ENCODE results near the gene TENT5A.
"Not testable (repeated sequence)": the region's sequence is repeated elsewhere in the genome, so short reads cannot be mapped to it uniquely, and the experiment has no call there.

TENT5A gene

DNA sequence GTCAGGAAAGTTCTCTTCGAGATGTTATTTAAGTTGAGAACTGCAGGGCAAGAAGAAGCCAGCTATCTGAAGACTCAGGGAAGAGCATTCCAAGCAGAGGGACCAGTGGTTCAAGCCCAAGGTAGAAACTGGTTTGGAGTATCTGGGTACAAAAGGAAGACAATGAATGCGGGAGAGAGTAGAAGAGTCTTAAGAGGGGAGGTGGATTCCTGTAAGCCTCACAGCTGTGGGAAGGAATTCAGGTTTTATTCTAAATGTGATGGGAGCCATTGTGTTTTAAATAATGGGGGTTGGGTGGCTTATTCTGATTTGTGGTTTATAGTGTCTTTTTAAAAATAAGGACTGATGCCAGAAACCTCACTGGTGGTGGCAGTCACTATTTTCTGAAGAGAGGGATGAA is 37.6 kb upstream of the TENT5A start:
- no peak for FAIRE-seq
- no peak for DNase-seq (ENCODE audit: insufficient read length, low spot score)
- TF ChIP-seq SPI1 (IDR thresholded peaks at IDR 0.05; ENCODE audit: low read depth, low read length) (no peak), POLR2AphosphoS5 (IDR thresholded peaks at IDR 0.05; ENCODE audit: low read depth, low read length) (no peak), TAF1 (IDR thresholded peaks at IDR 0.05; ENCODE audit: low read depth, low read length) (no peak), PAX5 (IDR thresholded peaks at IDR 0.05; ENCODE audit: insufficient read depth, low read length, severe bottlenecking) (no peak), POLR2A (IDR thresholded peaks at IDR 0.05; ENCODE audit: low read depth, low read length) (no peak), POU2F2 (IDR thresholded peaks at IDR 0.05; ENCODE audit: low read depth, low read length) (no peak)

DNA sequence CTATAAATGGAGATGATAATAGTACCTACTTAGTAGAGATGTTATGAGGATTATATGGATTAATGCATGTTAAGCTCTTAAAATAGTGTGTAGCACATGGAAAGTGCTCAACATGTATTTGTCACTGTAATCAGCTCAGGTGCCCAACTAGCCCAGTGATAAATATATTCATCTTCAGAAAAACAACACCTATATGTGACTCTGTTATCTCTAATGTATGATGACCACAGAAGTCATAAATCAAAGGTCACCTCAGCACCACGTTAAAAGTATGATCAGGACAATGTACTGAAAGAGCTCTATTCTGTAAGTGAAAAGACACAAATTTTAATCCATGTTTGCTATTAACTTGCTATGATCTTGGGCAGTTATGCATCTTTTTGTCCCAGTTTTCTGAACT is 36.8 kb upstream of the TENT5A start:
- FAIRE-seq (no peak), DNase-seq (ENCODE audit: insufficient read length, low spot score) (no peak)
- no peak for TF ChIP-seq POLR2A (IDR thresholded peaks at IDR 0.05; ENCODE audit: low read depth, low read length)
- no peak for TF ChIP-seq PAX5 (IDR thresholded peaks at IDR 0.05; ENCODE audit: insufficient read depth, low read length, severe bottlenecking)
- TF ChIP-seq TAF1 (IDR thresholded peaks at IDR 0.05; ENCODE audit: low read depth, low read length): no peak
- no peak for TF ChIP-seq SPI1 (IDR thresholded peaks at IDR 0.05; ENCODE audit: low read depth, low read length)
- no peak for TF ChIP-seq POU2F2 (IDR thresholded peaks at IDR 0.05; ENCODE audit: low read depth, low read length)
- no peak for TF ChIP-seq POLR2AphosphoS5 (IDR thresholded peaks at IDR 0.05; ENCODE audit: low read depth, low read length)

DNA sequence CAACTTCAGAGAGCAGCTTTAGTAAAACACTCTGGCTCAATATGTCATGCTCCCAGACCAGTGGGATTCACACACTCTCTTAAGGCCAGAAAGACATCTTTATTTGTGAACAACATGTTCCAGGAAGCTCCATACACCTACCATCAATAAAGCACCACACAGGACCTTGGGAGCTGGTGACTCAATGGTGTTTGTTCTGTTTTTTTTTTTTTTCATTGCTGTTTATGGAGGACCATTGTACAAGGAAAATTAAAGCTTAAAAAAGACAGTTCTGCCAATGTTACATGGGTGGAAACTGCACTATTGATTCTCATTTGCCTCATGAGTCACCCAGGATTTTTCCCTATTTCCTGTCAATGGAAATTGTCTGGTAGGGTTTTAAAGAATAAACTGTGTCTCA is 36.3 kb upstream of the TENT5A start:
- TF ChIP-seq POLR2AphosphoS5 (IDR thresholded peaks at IDR 0.05; ENCODE audit: low read depth, low read length) (no peak), PAX5 (IDR thresholded peaks at IDR 0.05; ENCODE audit: insufficient read depth, low read length, severe bottlenecking) (no peak), TAF1 (IDR thresholded peaks at IDR 0.05; ENCODE audit: low read depth, low read length) (no peak), POU2F2 (IDR thresholded peaks at IDR 0.05; ENCODE audit: low read depth, low read length) (no peak), SPI1 (IDR thresholded peaks at IDR 0.05; ENCODE audit: low read depth, low read length) (no peak), POLR2A (IDR thresholded peaks at IDR 0.05; ENCODE audit: low read depth, low read length) (no peak)
- FAIRE-seq (no peak), DNase-seq (ENCODE audit: insufficient read length, low spot score) (no peak)

DNA sequence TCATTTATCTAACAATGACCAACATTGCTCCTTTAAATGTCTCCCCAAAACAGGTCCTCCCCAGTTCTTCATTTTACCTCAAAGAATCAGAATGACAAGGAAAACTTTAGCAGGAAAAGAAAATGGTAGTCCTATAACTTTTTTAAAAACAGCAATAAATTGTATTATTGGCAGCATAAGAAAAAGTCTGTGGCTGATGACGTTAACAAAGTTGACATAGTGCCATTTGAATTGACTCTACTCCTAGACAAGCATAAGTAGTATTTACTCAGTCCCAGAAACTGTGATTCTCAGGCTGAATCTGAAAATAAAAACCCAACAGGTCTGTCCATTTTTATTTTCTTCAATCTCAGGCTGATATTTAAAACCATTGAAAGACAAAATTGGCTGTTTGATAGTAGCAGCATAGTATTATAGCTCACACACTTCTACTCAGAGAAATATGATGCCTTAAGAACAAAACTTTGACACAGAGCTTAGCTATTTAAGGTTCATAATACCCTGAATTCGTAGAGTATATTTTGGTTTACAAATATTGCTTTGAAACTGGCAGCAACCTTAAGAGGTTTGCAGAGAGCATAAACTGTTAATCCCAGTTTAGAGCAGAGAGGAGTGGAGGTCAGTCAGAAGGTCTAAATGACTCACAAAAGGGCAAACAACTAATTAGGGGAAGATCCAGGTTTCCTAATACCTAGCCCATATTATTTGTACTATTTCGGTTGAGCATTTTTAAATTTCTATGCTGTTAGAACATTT is 35.0 kb upstream of the TENT5A start:
- TF ChIP-seq POLR2AphosphoS5 (IDR thresholded peaks at IDR 0.05; ENCODE audit: low read depth, low read length): no peak
- no peak for TF ChIP-seq SPI1 (IDR thresholded peaks at IDR 0.05; ENCODE audit: low read depth, low read length)
- TF ChIP-seq PAX5 (IDR thresholded peaks at IDR 0.05; ENCODE audit: insufficient read depth, low read length, severe bottlenecking): no peak
- no peak for TF ChIP-seq POU2F2 (IDR thresholded peaks at IDR 0.05; ENCODE audit: low read depth, low read length)
- TF ChIP-seq POLR2A (IDR thresholded peaks at IDR 0.05; ENCODE audit: low read depth, low read length): no peak
- no peak for TF ChIP-seq TAF1 (IDR thresholded peaks at IDR 0.05; ENCODE audit: low read depth, low read length)
- FAIRE-seq (no peak), DNase-seq (ENCODE audit: insufficient read length, low spot score) (no peak)

DNA sequence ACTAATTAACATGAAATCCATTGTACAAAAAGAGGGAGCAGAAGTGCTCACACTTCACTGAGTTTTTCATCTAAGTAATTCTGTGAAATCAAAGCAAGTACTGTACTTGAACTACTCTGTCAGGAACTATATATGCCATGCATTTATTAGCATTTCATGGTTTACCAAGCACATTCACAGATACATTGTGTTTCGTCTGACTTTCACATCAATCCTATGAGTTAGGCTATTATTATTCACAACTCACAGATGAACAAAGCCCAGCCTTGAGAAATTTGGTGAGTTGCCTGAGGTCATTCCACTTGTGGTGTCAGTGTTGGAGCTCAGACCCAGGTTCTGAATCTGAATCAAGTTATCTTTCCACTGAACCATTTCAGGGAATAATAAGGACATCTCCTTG is 33.7 kb upstream of the TENT5A start:
- TF ChIP-seq POLR2A (IDR thresholded peaks at IDR 0.05; ENCODE audit: low read depth, low read length) (no peak), SPI1 (IDR thresholded peaks at IDR 0.05; ENCODE audit: low read depth, low read length) (no peak), PAX5 (IDR thresholded peaks at IDR 0.05; ENCODE audit: insufficient read depth, low read length, severe bottlenecking) (no peak), POU2F2 (IDR thresholded peaks at IDR 0.05; ENCODE audit: low read depth, low read length) (no peak), TAF1 (IDR thresholded peaks at IDR 0.05; ENCODE audit: low read depth, low read length) (no peak), POLR2AphosphoS5 (IDR thresholded peaks at IDR 0.05; ENCODE audit: low read depth, low read length) (no peak)
- DNase-seq (ENCODE audit: insufficient read length, low spot score) (no peak), FAIRE-seq (no peak)

DNA sequence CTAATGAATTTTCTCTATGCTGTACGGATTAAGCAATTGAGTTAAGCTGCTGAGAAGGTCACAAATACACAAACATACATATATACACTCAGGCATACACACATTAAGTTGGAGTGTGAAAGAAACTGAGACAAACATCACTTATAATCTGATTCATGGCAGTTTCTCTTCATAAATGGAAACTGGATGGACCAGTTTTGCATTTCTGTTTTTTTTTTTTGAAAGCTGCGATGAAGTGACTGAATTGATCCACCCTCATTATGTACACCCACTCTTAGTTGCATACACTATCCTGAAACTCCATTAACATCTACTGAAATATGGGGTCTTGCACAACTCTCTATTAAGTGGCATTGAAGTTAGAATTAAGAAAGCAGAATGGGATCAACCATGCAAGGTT is 32.9 kb upstream of the TENT5A start:
- DNase-seq (ENCODE audit: insufficient read length, low spot score) (no peak), FAIRE-seq (no peak)
- TF ChIP-seq POU2F2 (IDR thresholded peaks at IDR 0.05; ENCODE audit: low read depth, low read length) (no peak), SPI1 (IDR thresholded peaks at IDR 0.05; ENCODE audit: low read depth, low read length) (no peak), POLR2AphosphoS5 (IDR thresholded peaks at IDR 0.05; ENCODE audit: low read depth, low read length) (no peak), POLR2A (IDR thresholded peaks at IDR 0.05; ENCODE audit: low read depth, low read length) (no peak)

DNA sequence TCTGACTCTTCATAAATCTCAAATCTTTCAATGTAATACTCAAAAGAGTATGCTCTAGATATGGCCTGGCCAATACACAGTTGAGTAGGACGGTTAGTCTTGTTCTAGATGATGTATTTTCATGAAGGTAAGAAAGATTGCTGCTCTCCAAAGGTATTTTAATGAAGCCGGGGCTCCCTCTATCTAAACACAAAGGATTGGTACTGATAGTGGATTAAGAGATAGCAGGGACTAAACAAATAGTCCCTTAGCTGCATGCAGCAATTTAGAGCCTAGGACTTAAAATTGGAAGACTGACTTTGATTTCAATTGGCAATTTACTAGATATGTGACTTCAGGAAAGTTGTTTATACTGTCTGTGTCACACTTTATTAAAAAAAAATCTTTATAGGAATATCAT is 31.4 kb upstream of the TENT5A start:
- TF ChIP-seq POLR2AphosphoS5 (IDR thresholded peaks at IDR 0.05; ENCODE audit: low read depth, low read length): no peak
- no peak for DNase-seq (ENCODE audit: insufficient read length, low spot score)
- no peak for FAIRE-seq

DNA sequence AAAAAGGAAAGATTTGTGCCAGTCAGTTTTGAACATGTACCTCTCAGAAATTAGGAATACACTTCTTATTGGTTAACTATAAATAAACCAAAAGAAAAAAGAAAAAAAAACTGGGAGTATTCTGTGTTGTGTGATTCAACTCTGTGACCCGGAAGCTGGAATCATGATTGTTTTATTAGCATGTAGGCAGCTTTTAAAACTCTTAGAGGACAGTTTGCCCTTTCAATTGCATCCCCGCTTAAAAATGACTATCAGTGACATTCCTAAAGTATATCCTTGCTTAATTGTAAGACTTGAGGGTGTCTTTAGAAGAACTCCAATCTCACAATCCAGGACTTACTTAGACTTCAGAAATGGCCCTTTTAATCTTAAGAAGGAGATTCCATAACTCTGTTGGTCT is 29.1 kb upstream of the TENT5A start:
- DNase-seq (ENCODE audit: insufficient read length, low spot score) (no peak), FAIRE-seq (no peak)
- no peak for TF ChIP-seq POLR2AphosphoS5 (IDR thresholded peaks at IDR 0.05; ENCODE audit: low read depth, low read length)

DNA sequence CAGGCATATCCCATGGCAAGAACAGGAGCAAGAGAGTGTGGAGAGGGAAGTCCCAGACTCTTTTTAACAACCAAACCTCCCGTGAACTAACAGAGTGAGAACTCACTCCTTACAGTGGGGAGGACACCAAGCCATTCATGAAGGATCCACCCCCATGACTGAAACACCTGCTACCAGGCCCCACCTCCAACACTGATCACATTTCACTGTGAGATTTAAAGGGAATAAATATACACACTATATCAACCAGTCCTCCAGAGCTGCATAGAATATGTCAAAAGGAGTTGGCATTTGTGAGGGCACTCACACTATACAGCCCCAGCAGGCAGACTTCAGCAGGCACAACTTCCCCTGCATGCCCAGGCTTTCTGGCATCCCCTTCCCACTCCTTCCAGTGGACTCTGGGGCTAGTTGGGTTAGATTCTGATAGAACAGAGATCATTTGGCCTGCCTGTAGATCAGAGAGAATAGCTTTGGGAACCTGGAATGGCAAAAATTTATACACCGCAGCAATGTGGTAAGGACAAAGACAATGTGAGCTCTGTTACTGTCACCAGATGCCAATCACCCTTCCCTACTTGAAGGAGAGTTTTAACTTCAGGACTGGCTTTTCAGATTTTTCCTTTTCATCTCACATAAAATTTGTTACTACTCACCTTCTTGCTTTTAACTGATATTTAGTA is 25.2 kb upstream of the TENT5A start:
- no peak for FAIRE-seq
- DNase-seq (ENCODE audit: insufficient read length, low spot score): no peak
- no peak for TF ChIP-seq POLR2AphosphoS5 (IDR thresholded peaks at IDR 0.05; ENCODE audit: low read depth, low read length)
- TF ChIP-seq POLR2A (IDR thresholded peaks at IDR 0.05; ENCODE audit: low read depth, low read length): no peak
- no peak for TF ChIP-seq PAX5 (IDR thresholded peaks at IDR 0.05; ENCODE audit: insufficient read depth, low read length, severe bottlenecking)
- no peak for TF ChIP-seq TAF1 (IDR thresholded peaks at IDR 0.05; ENCODE audit: low read depth, low read length)
- no peak for TF ChIP-seq POU2F2 (IDR thresholded peaks at IDR 0.05; ENCODE audit: low read depth, low read length)
- no peak for TF ChIP-seq SPI1 (IDR thresholded peaks at IDR 0.05; ENCODE audit: low read depth, low read length)

DNA sequence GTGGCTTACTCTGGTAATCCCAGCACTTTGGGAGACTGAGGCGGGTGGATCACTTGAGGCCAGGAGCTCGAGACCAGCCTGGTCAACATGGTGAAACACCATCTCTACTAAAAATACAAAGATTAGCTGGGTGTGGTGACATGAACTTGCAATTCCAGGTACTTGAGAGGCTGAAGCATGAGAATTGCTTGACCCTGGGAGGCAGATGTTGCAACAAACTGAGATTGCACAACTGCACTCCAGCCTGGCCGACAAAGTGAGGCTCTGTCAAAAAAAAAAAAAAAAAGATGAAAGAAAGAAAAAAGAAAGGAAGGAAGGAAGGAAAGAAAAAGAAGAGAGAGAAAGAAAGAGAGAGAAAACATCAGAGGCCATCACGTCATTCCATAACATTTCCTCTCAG is 23.7 kb upstream of the TENT5A start:
- not testable (repeated sequence) for DNase-seq (ENCODE audit: insufficient read length, low spot score); FAIRE-seq
